ENCODE results near the gene RSBN1. TPM values are rescaled to one million over a fixed set of nuclear protein-coding genes. Genes with fewer than 3 reads are reported as not detected.

The RSBN1 gene
- total RNA-seq, 1 experiment from 2014 or later = 8.4 TPM

GRCh38 chr1:113751516-113751915 is 60.8 kb downstream of the RSBN1 start:
- intact Hi-C loops (cut with micrococcal nuclease) = no loop called here
- Histone ChIP-seq H3K4me2 (ENCODE audit: low read length) (no peak overlapping the region), H3K9me2 (replicated peaks; ENCODE audit: low read length) (no peaks in the 10 kb centered on the region), H3K79me2 (ENCODE audit: low read length) (peaks cover 12% of the 10 kb centered on the region), H3F3A (ENCODE audit: low read length, unreplicated experiment) (no peaks in the 10 kb centered on the region), H4K20me1 (ENCODE audit: low read length) (no peaks in the 10 kb centered on the region), H3K27me3 (ENCODE audit: low read length) (no peaks in the 10 kb centered on the region), H3K9me3 (ENCODE audit: low read length) (no peaks in the 10 kb centered on the region), H3K27ac (ENCODE audit: low read length) (no peak overlapping the region), H3K36me3 (ENCODE audit: low read depth, low read length) (peaks cover 12% of the 10 kb centered on the region; the same call in 1 of the 2 replicates), H2AFZ (ENCODE audit: low read length) (no peak overlapping the region), H3K9ac (ENCODE audit: low read length) (no peak overlapping the region), H3K4me3 (ENCODE audit: low read length) (no peak overlapping the region), H3K4me1 (ENCODE audit: insufficient read depth, low read length) (no peaks in the 10 kb centered on the region)
- BruUV-seq (replicated peaks) = no TSS peak
- DNase-seq (no peak), ATAC-seq (no peak)
- ChIA-PET CTCF (no interaction called here), POLR2A (ENCODE audit: unreplicated experiment) (no interaction called here)
- TF ChIP-seq EZH2 (IDR thresholded peaks at IDR 0.05; ENCODE audit: low read length, unreplicated experiment) (no peak), EZH2phosphoT487 (IDR thresholded peaks at IDR 0.05; ENCODE audit: borderline replicate concordance, low read length) (no peak), CTCF (conservative IDR thresholded peaks at IDR 0.05; ENCODE audit: low read depth, low read length) (no peak)

- intact Hi-C loops (cut with micrococcal nuclease) = no loop called here
- Histone ChIP-seq H2AFZ (ENCODE audit: low read length) (no peak overlapping the region), H3K4me3 (ENCODE audit: low read length) (no peak overlapping the region), H3F3A (ENCODE audit: low read length, unreplicated experiment) (no peaks in the 10 kb centered on the region), H3K9me2 (replicated peaks; ENCODE audit: low read length) (no peaks in the 10 kb centered on the region), H3K79me2 (ENCODE audit: low read length) (peaks cover 8% of the 10 kb centered on the region), H3K27me3 (ENCODE audit: low read length) (no peaks in the 10 kb centered on the region), H4K20me1 (ENCODE audit: low read length) (no peaks in the 10 kb centered on the region), H3K4me1 (ENCODE audit: insufficient read depth, low read length) (no peaks in the 10 kb centered on the region), H3K9ac (ENCODE audit: low read length) (no peak overlapping the region), H3K4me2 (ENCODE audit: low read length) (no peak overlapping the region), H3K36me3 (ENCODE audit: low read depth, low read length) (peaks cover 12% of the 10 kb centered on the region; the same call in 1 of the 2 replicates), H3K9me3 (ENCODE audit: low read length) (no peaks in the 10 kb centered on the region), H3K27ac (ENCODE audit: low read length) (no peak overlapping the region)
- no peak for ATAC-seq
- BruUV-seq (replicated peaks) = no TSS peak
- ChIA-PET CTCF (no interaction called here), POLR2A (ENCODE audit: unreplicated experiment) (no interaction called here)
- TF ChIP-seq EZH2 (IDR thresholded peaks at IDR 0.05; ENCODE audit: low read length, unreplicated experiment) = no peak
- TF ChIP-seq EZH2phosphoT487 (IDR thresholded peaks at IDR 0.05; ENCODE audit: borderline replicate concordance, low read length) = no peak
- no peak for TF ChIP-seq CTCF (conservative IDR thresholded peaks at IDR 0.05; ENCODE audit: low read depth, low read length)
- no peak for DNase-seq
Observed at GRCh38 chr1:113751114-113751513, 61.2 kb downstream of the RSBN1 start.

GRCh38 chr1:113749402-113749801 is 62.9 kb downstream of the RSBN1 start:
- TF ChIP-seq EZH2 (IDR thresholded peaks at IDR 0.05; ENCODE audit: low read length, unreplicated experiment) (no peak), CTCF (conservative IDR thresholded peaks at IDR 0.05; ENCODE audit: low read depth, low read length) (no peak), EZH2phosphoT487 (IDR thresholded peaks at IDR 0.05; ENCODE audit: borderline replicate concordance, low read length) (no peak)
- no peaks in the 10 kb centered on the region for H3F3A ChIP-seq (ENCODE audit: low read length, unreplicated experiment)
- no peaks in the 10 kb centered on the region for H3K79me2 ChIP-seq (ENCODE audit: low read length)
- DNase-seq (no peak), ATAC-seq (no peak)
- H3K9me3 ChIP-seq (ENCODE audit: low read length) = no peaks in the 10 kb centered on the region
- no peak overlapping the region for H3K27ac ChIP-seq (ENCODE audit: low read length)
- peaks cover 12% of the 10 kb centered on the region; the same call in 1 of the 2 replicates for H3K36me3 ChIP-seq (ENCODE audit: low read depth, low read length)
- intact Hi-C loops (cut with micrococcal nuclease) = no loop called here
- H3K9me2 ChIP-seq (replicated peaks; ENCODE audit: low read length) = no peaks in the 10 kb centered on the region
- CTCF ChIA-PET = no interaction called here
- BruUV-seq (replicated peaks) = no TSS peak
- H3K27me3 ChIP-seq (ENCODE audit: low read length) = no peaks in the 10 kb centered on the region
- POLR2A ChIA-PET (ENCODE audit: unreplicated experiment) = no interaction called here
- H2AFZ ChIP-seq (ENCODE audit: low read length) = no peak overlapping the region
- no peak overlapping the region for H3K4me3 ChIP-seq (ENCODE audit: low read length)
- H4K20me1 ChIP-seq (ENCODE audit: low read length) = no peaks in the 10 kb centered on the region
- no peaks in the 10 kb centered on the region for H3K4me1 ChIP-seq (ENCODE audit: insufficient read depth, low read length)
- H3K4me2 ChIP-seq (ENCODE audit: low read length) = no peak overlapping the region
- H3K9ac ChIP-seq (ENCODE audit: low read length) = no peak overlapping the region

All from PC-3 (cell line).